A673 (cell line): Measurements from ENCODE around the gene WDCP. TPM values are rescaled to one million over a fixed set of nuclear protein-coding genes. Genes with fewer than 3 reads are reported as not detected.

Experiments
- BruUV-seq: library from RNA; stranded (reverse); fragments of 400-500 nt; replicated peaks from 2 replicates; lab custom pipeline; 2021; lab: Mats Ljungman, UMichigan
- CTCF ChIA-PET: fragments of 300-600 bp; sonication (Branson Sonifier 250); formaldehyde crosslinking; loops from one replicate; lab custom pipeline; 2022; ENCODE audit warnings: antibody characterized with exemption; lab: Charles Lee
- POLR2A ChIA-PET: fragments of 300-600 bp; sonication (Branson Sonifier 250); formaldehyde crosslinking; loops from one replicate; lab custom pipeline; 2022; ENCODE audit warnings: antibody characterized with exemption; ENCODE audit not compliant: low non-redundant PET; lab: Charles Lee
- DNase-seq: peaks from one replicate; pipeline ENCODE4 v3.0.0-alpha.2; 2015; ENCODE audit warnings: low spot score
- H3K27ac ChIP-seq: fragments of 200-600 bp; sonication (generic); 2 replicates; pipeline ENCODE4 v1.5.1; 2016; ENCODE audit warnings: mixed run types, low read depth, mild to moderate bottlenecking, mixed read lengths, antibody characterized with exemption, low read length; ENCODE audit not compliant: poor library complexity, severe bottlenecking
- H3K27me3 ChIP-seq: fragments of 200-600 bp; sonication (generic); replicated peaks from 2 replicates; pipeline ENCODE4 v1.6.1; 2017; ENCODE audit warnings: mixed run types, low read depth, mild to moderate bottlenecking, mixed read lengths, antibody characterized with exemption, low read length; ENCODE audit not compliant: insufficient read depth, poor library complexity
- H3K36me3 ChIP-seq: fragments of 200-600 bp; sonication (generic); 2 replicates; pipeline ENCODE4 v1.6.1; 2016; ENCODE audit warnings: mixed run types, mild to moderate bottlenecking, mixed read lengths, antibody characterized with exemption, low read length; ENCODE audit not compliant: insufficient read depth, poor library complexity, severe bottlenecking
- H3K4me1 ChIP-seq: fragments of 200-600 bp; sonication (generic); 2 replicates; pipeline ENCODE4 v1.6.1; 2017; ENCODE audit warnings: mixed run types, mild to moderate bottlenecking, mixed read lengths, antibody characterized with exemption, low read length; ENCODE audit not compliant: insufficient read depth, poor library complexity, severe bottlenecking
- H3K4me3 ChIP-seq: fragments of 200-600 bp; sonication (generic); 2 replicates; pipeline ENCODE4 v1.5.1; 2016; ENCODE audit warnings: low read depth, mixed run types, mild to moderate bottlenecking, mixed read lengths, low read length; ENCODE audit not compliant: poor library complexity, severe bottlenecking
- H3K9me3 ChIP-seq: fragments of 200-600 bp; sonication (generic); 2 replicates; pipeline ENCODE4 v1.6.1; 2016; ENCODE audit warnings: mixed run types, low read depth, mild to moderate bottlenecking, mixed read lengths, antibody characterized with exemption, low read length; ENCODE audit not compliant: poor library complexity, severe bottlenecking
- EZH2 ChIP-seq: fragments of 200-600 bp; sonication (generic); IDR thresholded peaks from 2 replicates; pipeline ENCODE4 v1.6.1; 2017; ENCODE audit warnings: borderline replicate concordance, low read depth, mild to moderate bottlenecking, mixed read lengths, antibody characterized with exemption, low read length; ENCODE audit not compliant: poor library complexity, severe bottlenecking
- intact Hi-C: fragments of 100-400 bp; cut with micrococcal nuclease; formaldehyde crosslinking; loops from one replicate; pipeline ENCODE4 v1.10.0; 2022; ENCODE audit not compliant: unreplicated experiment
- total RNA-seq: library from RNA; stranded (reverse); gene quantifications from 2 replicates; pipeline ENCODE4 v1.2.3, GENCODE V29; 2021
- TF ChIP-seq, protein P1 (sequence below): fragments of 300-800, 200-600 bp; sonication (generic); conservative IDR thresholded peaks from 2 replicates; pipeline ENCODE4 v1.5.1; 2017; ENCODE audit warnings: low read depth, mild to moderate bottlenecking, antibody characterized with exemption, low read length, moderate library complexity, mixed read lengths

WDCP gene
- total RNA-seq, 1 experiment from 2014 or later = 30.8 TPM

DNA sequence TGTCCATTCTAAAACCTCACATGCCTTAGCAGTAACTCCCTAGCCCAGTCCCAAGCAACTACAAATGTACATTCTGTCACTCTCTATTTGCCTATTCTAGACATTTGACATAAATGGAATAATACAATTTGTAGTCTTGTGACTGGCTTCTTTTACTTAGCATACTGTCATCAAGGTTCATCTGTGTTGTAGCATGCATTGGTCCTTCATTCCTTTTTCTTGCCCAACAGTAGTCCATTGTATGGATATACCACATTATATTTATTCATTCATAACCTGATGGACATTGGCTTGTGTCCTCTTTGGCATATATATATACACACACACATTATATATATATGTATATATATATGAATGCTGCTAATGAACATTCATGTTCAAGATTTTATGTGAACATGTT, 39.5 kb downstream of the WDCP start:
- no peaks in the 10 kb centered on the region for H3K9me3 ChIP-seq
- BruUV-seq = no TSS peak
- no peak overlapping the region for H3K27ac ChIP-seq
- no peaks in the 10 kb centered on the region for H3K27me3 ChIP-seq
- H3K4me3 ChIP-seq = no peak overlapping the region
- ChIA-PET POLR2A (no interaction called here), CTCF (no interaction called here)
- TF ChIP-seq, protein P1, sequence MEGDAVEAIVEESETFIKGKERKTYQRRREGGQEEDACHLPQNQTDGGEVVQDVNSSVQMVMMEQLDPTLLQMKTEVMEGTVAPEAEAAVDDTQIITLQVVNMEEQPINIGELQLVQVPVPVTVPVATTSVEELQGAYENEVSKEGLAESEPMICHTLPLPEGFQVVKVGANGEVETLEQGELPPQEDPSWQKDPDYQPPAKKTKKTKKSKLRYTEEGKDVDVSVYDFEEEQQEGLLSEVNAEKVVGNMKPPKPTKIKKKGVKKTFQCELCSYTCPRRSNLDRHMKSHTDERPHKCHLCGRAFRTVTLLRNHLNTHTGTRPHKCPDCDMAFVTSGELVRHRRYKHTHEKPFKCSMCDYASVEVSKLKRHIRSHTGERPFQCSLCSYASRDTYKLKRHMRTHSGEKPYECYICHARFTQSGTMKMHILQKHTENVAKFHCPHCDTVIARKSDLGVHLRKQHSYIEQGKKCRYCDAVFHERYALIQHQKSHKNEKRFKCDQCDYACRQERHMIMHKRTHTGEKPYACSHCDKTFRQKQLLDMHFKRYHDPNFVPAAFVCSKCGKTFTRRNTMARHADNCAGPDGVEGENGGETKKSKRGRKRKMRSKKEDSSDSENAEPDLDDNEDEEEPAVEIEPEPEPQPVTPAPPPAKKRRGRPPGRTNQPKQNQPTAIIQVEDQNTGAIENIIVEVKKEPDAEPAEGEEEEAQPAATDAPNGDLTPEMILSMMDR = no peak
- intact Hi-C loops = no loop called here
- no peaks in the 10 kb centered on the region for H3K4me1 ChIP-seq
- H3K36me3 ChIP-seq = no peaks in the 10 kb centered on the region
- no peak for DNase-seq

DNA sequence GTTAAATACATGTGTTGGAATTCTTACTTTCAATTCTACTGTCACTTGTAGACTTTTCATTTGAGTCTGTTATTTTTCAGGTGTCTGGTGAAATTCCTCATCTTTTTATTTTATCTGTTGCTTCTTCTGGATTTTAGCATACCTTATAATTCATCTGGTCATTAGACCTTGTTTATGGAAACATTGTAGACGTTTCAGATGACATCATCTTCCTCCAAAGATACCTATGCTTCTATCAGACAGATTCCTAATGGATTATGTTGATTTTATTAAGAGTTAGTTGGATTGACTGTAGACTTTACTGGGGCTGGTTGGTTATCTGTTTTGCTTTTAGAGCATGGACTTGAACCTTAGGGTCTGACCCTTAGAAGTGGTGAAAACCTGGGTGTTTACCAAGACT, 52.6 kb downstream of the WDCP start:
- DNase-seq = no peak
- TF ChIP-seq, protein P1 = no peak
- TF ChIP-seq EZH2 = no peak
- intact Hi-C loops = no loop called here
- H3K9me3 ChIP-seq = no peaks in the 10 kb centered on the region
- CTCF ChIA-PET = no interaction called here
- H3K36me3 ChIP-seq = no peaks in the 10 kb centered on the region
- H3K4me1 ChIP-seq = peaks cover 5% of the 10 kb centered on the region
- POLR2A ChIA-PET = no interaction called here
- no peak overlapping the region for H3K4me3 ChIP-seq
- BruUV-seq = no TSS peak
- no peak overlapping the region for H3K27ac ChIP-seq
- no peaks in the 10 kb centered on the region for H3K27me3 ChIP-seq

DNA sequence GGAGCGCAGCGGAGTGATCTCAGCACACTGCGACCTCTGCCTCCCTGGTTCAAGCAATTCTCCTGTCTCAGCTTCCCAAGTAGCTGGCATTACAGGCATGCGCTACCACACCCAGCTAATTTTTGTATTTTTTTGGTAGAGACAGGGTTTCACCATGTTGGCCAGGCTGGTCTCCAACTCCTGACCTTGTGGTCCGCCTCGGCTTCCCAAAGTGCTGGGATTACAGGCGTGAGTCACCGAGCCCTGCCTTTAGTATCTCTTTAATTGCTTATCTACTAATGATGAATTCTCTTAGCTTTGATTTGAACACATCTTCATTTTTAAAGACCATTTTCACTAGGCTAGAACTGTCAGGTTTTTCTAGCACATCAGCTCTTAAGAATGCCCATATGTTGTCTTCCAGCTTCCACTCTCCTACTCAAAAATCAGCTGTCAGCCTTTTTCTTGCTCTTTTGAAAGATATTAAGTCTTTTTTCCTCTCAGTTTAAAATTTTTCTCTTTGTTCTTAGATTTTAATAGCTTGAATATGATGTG, 53.4 kb downstream of the WDCP start:
- intact Hi-C loops = no loop called here
- Histone ChIP-seq H3K27me3 (no peaks in the 10 kb centered on the region), H3K4me1 (peaks cover 5% of the 10 kb centered on the region), H3K4me3 (no peak overlapping the region), H3K9me3 (no peaks in the 10 kb centered on the region), H3K27ac (no peak overlapping the region), H3K36me3 (no peaks in the 10 kb centered on the region)
- POLR2A ChIA-PET = no interaction called here
- CTCF ChIA-PET = no interaction called here
- BruUV-seq = no TSS peak
- TF ChIP-seq, protein P1 = no peak
- TF ChIP-seq EZH2 = no peak
- DNase-seq = no peak
